GM12878 (cell line): ENCODE measurements around the gene SEMA5B. TPM values are rescaled to one million over a fixed set of nuclear protein-coding genes. Genes with fewer than 3 reads are reported as not detected.

Experiments
- ATAC-seq: fragments of 200-7000 bp; cut with Tn5 transposase; 3 replicates; pipeline ENCODE4 v1.9.1; 2020; ENCODE audit warnings: mild to moderate bottlenecking, moderate library complexity
- BruUV-seq: library from RNA; stranded (reverse); fragments of 400-500 nt; replicated peaks from 2 replicates; lab custom pipeline; 2021; lab: Mats Ljungman, UMichigan
- CTCF ChIA-PET: fragments of 300-600 bp; sonication (Branson Sonifier 250); formaldehyde crosslinking; extraction: SDS; loops from one replicate; lab custom pipeline; 2021; ENCODE audit warnings: inconsistent platforms; lab: Yijun Ruan, JAX
- POLR2A ChIA-PET: fragments of 350-600 bp; formaldehyde crosslinking; extraction: SDS; loops from one replicate; lab custom pipeline; 2021; ENCODE audit warnings: inconsistent platforms; lab: Charles Lee
- RAD21 ChIA-PET: fragments of 300-600 bp; sonication (Branson Sonifier 250); formaldehyde crosslinking; loops from one replicate; lab custom pipeline; 2023; ENCODE audit warnings: antibody characterized with exemption; ENCODE audit not compliant: unreplicated experiment; lab: Charles Lee
- SMC1A ChIA-PET: fragments of 300-600 bp; sonication (Branson Sonifier 250); formaldehyde crosslinking; loops from one replicate; lab custom pipeline; 2023; ENCODE audit not compliant: unreplicated experiment, uncharacterized antibody; lab: Charles Lee
- DNase-seq: peaks from one replicate; pipeline ENCODE4 v3.0.0-alpha.2; 2011; ENCODE audit warnings: low read depth, low spot score
- FAIRE-seq: peaks from 3 replicates; lab custom pipeline; 2011; peaks lifted over from hg19 to GRCh38; lab: Jason Lieb, UNC
- H2AFZ ChIP-seq: 2 replicates; pipeline ENCODE4 v1.6.0; 2011; ENCODE audit warnings: low read depth, low read length, control low read depth; ENCODE audit not compliant: control insufficient read depth
- H3K27ac ChIP-seq: 2 replicates; pipeline ENCODE4 v1.5.1; 2011; ENCODE audit warnings: control low read depth; ENCODE audit not compliant: control insufficient read depth, insufficient read depth
- H3K27me3 ChIP-seq, 2 experiments: replicated peaks in 1 of 2; 2 replicates each; pipeline versions ENCODE4 v1.6.0 to v1.6.1; 2011; ENCODE audit warnings: low read length in 1 of 2; ENCODE audit not compliant: control insufficient read depth in 2 of 2, insufficient read depth in 2 of 2
- H3K36me3 ChIP-seq, 2 experiments: 2 replicates each; pipeline ENCODE4 v1.5.1; 2011; ENCODE audit warnings: low read length in 1 of 2; ENCODE audit not compliant: control insufficient read depth in 2 of 2, insufficient read depth in 2 of 2
- H3K4me1 ChIP-seq: 2 replicates; pipeline ENCODE4 v1.6.1; 2011; ENCODE audit warnings: mild to moderate bottlenecking, low read length, moderate library complexity, mixed read lengths; ENCODE audit not compliant: control insufficient read depth, insufficient read depth
- H3K4me2 ChIP-seq: 2 replicates; pipeline ENCODE4 v1.6.0; 2011; ENCODE audit warnings: control low read depth; ENCODE audit not compliant: control insufficient read depth, insufficient read depth
- H3K4me3 ChIP-seq: fragments of 200-600 bp; sonication (generic); 2 replicates; pipeline ENCODE4 v1.5.1; 2016
- H3K79me2 ChIP-seq: 2 replicates; pipeline ENCODE4 v1.6.0; 2011; ENCODE audit warnings: low read length; ENCODE audit not compliant: control insufficient read depth, insufficient read depth
- H3K9ac ChIP-seq: 2 replicates; pipeline ENCODE4 v1.8.0; 2011; ENCODE audit warnings: low read length, control low read depth, mixed read lengths; ENCODE audit not compliant: control insufficient read depth, insufficient read depth
- H3K9me3 ChIP-seq: replicated peaks from 3 replicates; pipeline ENCODE4 v1.5.1; 2011; ENCODE audit warnings: mild to moderate bottlenecking, low read length; ENCODE audit not compliant: control insufficient read depth, insufficient read depth
- H4K20me1 ChIP-seq: 2 replicates; pipeline ENCODE4 v1.6.0; 2011; ENCODE audit not compliant: control insufficient read depth, insufficient read depth
- ASH2L ChIP-seq: fragments of 300-600, 200-600 bp; sonication (generic); IDR thresholded peaks from 2 replicates; pipeline ENCODE4 v1.6.1; 2017; ENCODE audit warnings: low read depth, mild to moderate bottlenecking, borderline replicate concordance
- BHLHE40 ChIP-seq, 2 experiments: fragments of 450-650 bp in 1 of 2; IDR thresholded peaks; 2 replicates each; pipeline ENCODE4 v1.6.1; 2011 to 2017; ENCODE audit warnings: low read depth in 2 of 2, borderline replicate concordance in 1 of 2, improper control_type of control experiment in 1 of 2, low read length in 1 of 2, mild to moderate bottlenecking in 1 of 2
- CHD4 ChIP-seq: fragments of 200-600 bp; sonication (generic); IDR thresholded peaks from 2 replicates; pipeline ENCODE4 v1.6.1; 2016; ENCODE audit warnings: mild to moderate bottlenecking
- NFYB ChIP-seq: IDR thresholded peaks from 2 replicates; pipeline ENCODE4 v1.6.1; 2011; ENCODE audit warnings: low read depth, mild to moderate bottlenecking, low read length, improper control_type of control experiment, moderate library complexity; ENCODE audit not compliant: insufficient read depth
- NR2F1 ChIP-seq: fragments of 450-650 bp; conservative IDR thresholded peaks from 2 replicates; pipeline ENCODE4 v1.6.1; 2017; ENCODE audit warnings: mild to moderate bottlenecking
- POLR2AphosphoS2 ChIP-seq: IDR thresholded peaks from 2 replicates; pipeline ENCODE4 v1.6.1; 2011; ENCODE audit warnings: low read depth, mild to moderate bottlenecking, low read length, improper control_type of control experiment, moderate library complexity
- POU2F2 ChIP-seq: IDR thresholded peaks from 3 replicates; pipeline ENCODE4 v1.6.1; 2011; ENCODE audit warnings: low read depth, mild to moderate bottlenecking, low read length, borderline replicate concordance
- RB1 ChIP-seq: fragments of 450-650 bp; formaldehyde crosslinking; IDR thresholded peaks from 2 replicates; pipeline ENCODE4 v1.6.1; 2017; ENCODE audit warnings: mild to moderate bottlenecking, borderline replicate concordance
- RFX5 ChIP-seq: IDR thresholded peaks from 2 replicates; pipeline ENCODE4 v1.6.1; 2011; ENCODE audit warnings: low read depth, low read length, improper control_type of control experiment
- RUNX3 ChIP-seq: IDR thresholded peaks from 2 replicates; pipeline ENCODE4 v1.6.1; 2012; ENCODE audit warnings: low read length, inconsistent platforms
- SMAD1 ChIP-seq: fragments of 450-650 bp; IDR thresholded peaks from 2 replicates; pipeline ENCODE4 v1.6.1; 2018; ENCODE audit warnings: mild to moderate bottlenecking, low read depth; ENCODE audit not compliant: partially characterized antibody
- SPI1 ChIP-seq: IDR thresholded peaks from 2 replicates; pipeline ENCODE4 v1.6.1; 2011; ENCODE audit warnings: low read depth, mild to moderate bottlenecking, low read length, moderate library complexity, borderline replicate concordance; ENCODE audit not compliant: insufficient read depth
- ZBED1 ChIP-seq: IDR thresholded peaks from 2 replicates; pipeline ENCODE4 v1.6.1; 2016; ENCODE audit warnings: borderline replicate concordance
- ZNF217 ChIP-seq: fragments of 450-650 bp; IDR thresholded peaks from 2 replicates; pipeline ENCODE4 v1.6.1; 2017; ENCODE audit warnings: antibody characterized with exemption, mild to moderate bottlenecking
- ZNF24 ChIP-seq: fragments of 450-650 bp; IDR thresholded peaks from 2 replicates; pipeline ENCODE4 v1.6.1; 2017; ENCODE audit warnings: antibody characterized with exemption, mild to moderate bottlenecking
- ZZZ3 ChIP-seq: IDR thresholded peaks from 2 replicates; pipeline ENCODE4 v1.6.1; 2011; ENCODE audit warnings: low read depth; ENCODE audit not compliant: control insufficient read depth, insufficient read length
- WGBS: methylation state at CpG from one replicate; pipeline ENCODE4 v1.1.6; 2016; ENCODE audit warnings: low lambda C conversion rate; ENCODE audit not compliant: insufficient replicate concordance, insufficient coverage; ENCODE audit errors: missing lambda C conversion rate; 5-methylcytosine and 5-hydroxymethylcytosine counted together
- in situ Hi-C: fragments of 300-500 bp; cut with MboI; formaldehyde crosslinking; loops from 9 replicates; pipeline ENCODE4 v1.14.3; 2018; ENCODE audit warnings: mixed read lengths
- intact Hi-C: fragments of 100-400 bp; cut with micrococcal nuclease; formaldehyde crosslinking; loops from one replicate; pipeline ENCODE4 v1.14.2; 2022; ENCODE audit not compliant: unreplicated experiment
- polyA plus RNA-seq, 11 experiments: library from polyadenylated mRNA; depleted of rRNA in 4 of 11; unstranded in 6 of 11; stranded (reverse) in 5 of 11; fragments of >200 nt; fragmentation: Nextera tagmentation in 4 of 11; fragmentation: Illumina TruSeq in 1 of 11; extraction: Ambion mirVana in 4 of 11; extraction: Trizol in 1 of 11; gene quantifications; 1 replicate in 1 of 11; 2 replicates in 10 of 11; pipeline versions ENCODE4 v1.2.1 to v1.2.3, GENCODE V29; 2011 to 2016; ENCODE audit warnings: inconsistent platforms in 2 of 11, missing spikeins in 2 of 11, low read depth in 1 of 11
- total RNA-seq, 4 experiments: library from RNA; depleted of rRNA in 3 of 4; stranded (reverse); fragments of >200 nt in 3 of 4; fragmentation: Illumina TruSeq in 1 of 4; extraction: Trizol in 1 of 4; gene quantifications; 2 replicates each; pipeline versions ENCODE4 v1.2.1 to v1.2.3, GENCODE V29; 2013 to 2021
- TF ChIP-seq, protein P1 (sequence below): fragments of 450-650 bp; IDR thresholded peaks from 2 replicates; pipeline ENCODE4 v1.6.1; 2016; ENCODE audit warnings: mild to moderate bottlenecking, moderate library complexity, borderline replicate concordance
- TF ChIP-seq, protein P2 (sequence below): IDR thresholded peaks from 2 replicates; pipeline ENCODE4 v1.6.1; 2011; ENCODE audit warnings: mild to moderate bottlenecking, low read depth, low read length, moderate library complexity; ENCODE audit not compliant: insufficient replicate concordance

Gene SEMA5B
- total and polyA plus RNA-seq, 10 of the 15 experiments (the other 5 are each of a cell fraction or from before 2014, with no cell fraction given) = 0.05 TPM; not detected in 9

DNA sequence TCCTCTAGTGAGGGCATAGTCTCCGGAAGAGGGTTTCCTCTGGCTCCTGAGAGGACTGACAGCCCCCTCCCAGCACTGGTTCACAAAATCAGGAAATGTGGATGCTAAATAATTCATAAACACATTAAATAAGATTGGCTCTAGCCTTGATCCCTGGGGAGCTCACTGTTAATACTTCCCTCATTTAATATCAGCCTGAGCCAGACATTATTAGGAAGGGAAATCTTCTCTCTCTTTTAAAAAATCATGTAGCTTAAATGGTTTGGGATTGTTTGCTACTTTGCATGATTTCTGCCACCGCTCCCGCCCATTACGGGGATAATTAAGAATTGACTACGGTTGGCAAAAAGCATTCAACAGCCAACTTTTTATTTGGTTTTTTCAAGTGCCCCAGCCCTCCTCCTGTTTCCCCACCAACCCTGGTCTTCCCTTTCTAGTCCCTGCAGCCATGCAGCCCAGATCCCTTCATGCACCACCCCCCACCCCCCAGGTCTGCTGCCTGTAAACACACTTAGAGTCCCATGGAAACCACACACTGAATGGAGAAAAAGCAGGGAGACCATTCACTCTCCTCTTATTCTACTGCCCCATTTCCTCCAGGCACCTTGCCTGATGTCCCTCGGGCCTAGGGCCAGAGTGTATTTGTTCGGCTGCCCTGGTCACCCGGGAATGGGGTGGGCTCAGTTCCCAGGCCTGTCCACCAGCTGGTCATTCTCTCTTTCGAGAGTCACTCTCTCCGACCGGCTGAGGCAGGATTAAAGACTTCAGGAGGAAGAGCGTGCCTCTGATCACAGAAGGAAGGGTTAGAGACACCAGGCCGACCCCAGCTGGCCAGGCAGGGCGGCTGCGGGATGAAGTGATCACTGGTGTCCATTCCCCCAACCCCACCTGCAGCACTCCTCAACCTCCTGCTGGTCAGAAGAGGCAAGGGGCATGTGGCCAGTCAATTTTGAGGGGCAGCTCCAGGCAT lies 45.1 kb downstream of the SEMA5B start:
- POLR2A ChIA-PET = no interaction called here
- no peak overlapping the region for H3K4me3 ChIP-seq
- no peak overlapping the region for H3K9ac ChIP-seq
- no peaks in the 10 kb centered on the region for H3K4me1 ChIP-seq
- H3K27me3 ChIP-seq = peaks cover 0 to 4% of the 10 kb centered on the region in 2 experiments; a peak in 2 of 4 replicates
- CTCF ChIA-PET = no interaction called here
- H2AFZ ChIP-seq = no peak overlapping the region
- FAIRE-seq (no peak), ATAC-seq (no peak), DNase-seq (no peak)
- no peaks in the 10 kb centered on the region for H4K20me1 ChIP-seq
- RAD21 ChIA-PET = no interaction called here
- H3K4me2 ChIP-seq = no peak overlapping the region
- BruUV-seq = no TSS peak
- intact Hi-C loops (no loop called here), in situ Hi-C loops (no loop called here)
- H3K27ac ChIP-seq = no peak overlapping the region
- SMC1A ChIA-PET = interaction anchor here (0.5 kb wide), 1 partner anchor 1749 kb away, joined by 3 read pairs; no protein-coding TSS in a partner anchor
- no peaks in the 10 kb centered on the region for H3K79me2 ChIP-seq
- no peaks in the 10 kb centered on the region for H3K9me3 ChIP-seq
- WGBS = 53% methylated on average over 13 of the region's 15 CpGs
- H3K36me3 ChIP-seq = no peaks in the 10 kb centered on the region
- TF ChIP-seq RUNX3 (no peak), CHD4 (no peak), ZNF217 (no peak), ZBED1 (no peak), ZZZ3 (no peak), BHLHE40 (IDR thresholded peaks at IDR 0.05; ENCODE audit: borderline replicate concordance in 1 of 2, low read depth in 2 of 2, low read length in 1 of 2) (no peak), SMAD1 (no peak), ASH2L (no peak), SPI1 (no peak), RB1 (no peak), ZNF24 (no peak), POLR2AphosphoS2 (no peak), POU2F2 (no peak), NR2F1 (no peak), NFYB (no peak), RFX5 (no peak)
- TF ChIP-seq, protein P1, sequence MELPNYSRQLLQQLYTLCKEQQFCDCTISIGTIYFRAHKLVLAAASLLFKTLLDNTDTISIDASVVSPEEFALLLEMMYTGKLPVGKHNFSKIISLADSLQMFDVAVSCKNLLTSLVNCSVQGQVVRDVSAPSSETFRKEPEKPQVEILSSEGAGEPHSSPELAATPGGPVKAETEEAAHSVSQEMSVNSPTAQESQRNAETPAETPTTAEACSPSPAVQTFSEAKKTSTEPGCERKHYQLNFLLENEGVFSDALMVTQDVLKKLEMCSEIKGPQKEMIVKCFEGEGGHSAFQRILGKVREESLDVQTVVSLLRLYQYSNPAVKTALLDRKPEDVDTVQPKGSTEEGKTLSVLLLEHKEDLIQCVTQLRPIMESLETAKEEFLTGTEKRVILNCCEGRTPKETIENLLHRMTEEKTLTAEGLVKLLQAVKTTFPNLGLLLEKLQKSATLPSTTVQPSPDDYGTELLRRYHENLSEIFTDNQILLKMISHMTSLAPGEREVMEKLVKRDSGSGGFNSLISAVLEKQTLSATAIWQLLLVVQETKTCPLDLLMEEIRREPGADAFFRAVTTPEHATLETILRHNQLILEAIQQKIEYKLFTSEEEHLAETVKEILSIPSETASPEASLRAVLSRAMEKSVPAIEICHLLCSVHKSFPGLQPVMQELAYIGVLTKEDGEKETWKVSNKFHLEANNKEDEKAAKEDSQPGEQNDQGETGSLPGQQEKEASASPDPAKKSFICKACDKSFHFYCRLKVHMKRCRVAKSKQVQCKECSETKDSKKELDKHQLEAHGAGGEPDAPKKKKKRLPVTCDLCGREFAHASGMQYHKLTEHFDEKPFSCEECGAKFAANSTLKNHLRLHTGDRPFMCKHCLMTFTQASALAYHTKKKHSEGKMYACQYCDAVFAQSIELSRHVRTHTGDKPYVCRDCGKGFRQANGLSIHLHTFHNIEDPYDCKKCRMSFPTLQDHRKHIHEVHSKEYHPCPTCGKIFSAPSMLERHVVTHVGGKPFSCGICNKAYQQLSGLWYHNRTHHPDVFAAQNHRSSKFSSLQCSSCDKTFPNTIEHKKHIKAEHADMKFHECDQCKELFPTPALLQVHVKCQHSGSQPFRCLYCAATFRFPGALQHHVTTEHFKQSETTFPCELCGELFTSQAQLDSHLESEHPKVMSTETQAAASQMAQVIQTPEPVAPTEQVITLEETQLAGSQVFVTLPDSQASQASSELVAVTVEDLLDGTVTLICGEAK = no peak
- TF ChIP-seq, protein P2, sequence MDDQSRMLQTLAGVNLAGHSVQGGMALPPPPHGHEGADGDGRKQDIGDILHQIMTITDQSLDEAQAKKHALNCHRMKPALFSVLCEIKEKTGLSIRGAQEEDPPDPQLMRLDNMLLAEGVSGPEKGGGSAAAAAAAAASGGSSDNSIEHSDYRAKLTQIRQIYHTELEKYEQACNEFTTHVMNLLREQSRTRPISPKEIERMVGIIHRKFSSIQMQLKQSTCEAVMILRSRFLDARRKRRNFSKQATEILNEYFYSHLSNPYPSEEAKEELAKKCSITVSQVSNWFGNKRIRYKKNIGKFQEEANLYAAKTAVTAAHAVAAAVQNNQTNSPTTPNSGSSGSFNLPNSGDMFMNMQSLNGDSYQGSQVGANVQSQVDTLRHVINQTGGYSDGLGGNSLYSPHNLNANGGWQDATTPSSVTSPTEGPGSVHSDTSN = no peak
